Upper lobe of right lung (tissue), 1 donor: Measurements from ENCODE around the gene GRAMD1A. TPM values are rescaled to one million over a fixed set of nuclear protein-coding genes. Genes with fewer than 3 reads are reported as not detected.
"Not testable (repeated sequence)": the region's sequence is repeated elsewhere in the genome, so short reads cannot be mapped to it uniquely, and the experiment has no call there.

Experiments used
- ATAC-seq: fragments of 200-7000 bp; cut with Tn5 transposase; one replicate; pipeline ENCODE4 v1.9.1; 2020; ENCODE audit warnings: mild to moderate bottlenecking, moderate library complexity
- DNase-seq: peaks from one replicate; pipeline ENCODE4 v3.0.0-alpha.2; 2020
- H3K27ac ChIP-seq: fragments of 200-600 bp; one replicate; pipeline ENCODE4 v1.8.0; 2022
- H3K27me3 ChIP-seq: fragments of 200-600 bp; one replicate; pipeline ENCODE4 v1.8.0; 2022; ENCODE audit warnings: mild to moderate bottlenecking
- H3K36me3 ChIP-seq: fragments of 200-600 bp; one replicate; pipeline ENCODE4 v1.8.0; 2022
- H3K4me1 ChIP-seq: fragments of 200-600 bp; one replicate; pipeline ENCODE4 v1.8.0; 2022
- H3K4me3 ChIP-seq: fragments of 200-600 bp; one replicate; pipeline ENCODE4 v1.8.0; 2022; ENCODE audit warnings: mild to moderate bottlenecking
- H3K9me3 ChIP-seq: fragments of 200-600 bp; one replicate; pipeline ENCODE4 v1.8.0; 2022
- CTCF ChIP-seq: fragments of 200-600 bp; IDR thresholded peaks from one replicate; pipeline ENCODE4 v1.8.0; 2022; ENCODE audit warnings: antibody characterized with exemption
- intact Hi-C: fragments of 100-400 bp; cut with DNase I; formaldehyde crosslinking; loops from one replicate; pipeline ENCODE4 v1.11.0; 2022
- total RNA-seq: library from RNA; stranded (reverse); fragmentation: NEBNext Ultra II Directional; extraction: Animal tissue kit (Norgen Biotek cat#: 25700); gene quantifications from one replicate; pipeline ENCODE4 v1.2.1, GENCODE V29; 2021
- donor health status: DM: no; HTN: yes; CAD: no; lungs with severe emphysema.

GRAMD1A gene
- total RNA-seq, 1 donor from 2014 or later = 107 TPM

- H3K4me1 ChIP-seq = peaks cover 67% of the 10 kb centered on the region
- H3K36me3 ChIP-seq = peaks cover 10% of the 10 kb centered on the region
- no peaks in the 10 kb centered on the region for H3K9me3 ChIP-seq
- H3K27me3 ChIP-seq = no peaks in the 10 kb centered on the region
- intact Hi-C loops = no loop called here
- DNase-seq (no peak), ATAC-seq (no peak)
- H3K4me3 ChIP-seq = peak overlapping the region; percentile 87
- H3K27ac ChIP-seq = peak overlapping the region; percentile 99
- TF ChIP-seq CTCF = no peak
Observed at GRCh38 chr19:35002037-35002535, 2.0 kb downstream of the GRAMD1A start.

GRCh38 chr19:35004517-35005255 lies 4.6 kb downstream of the GRAMD1A start:
- no peak for DNase-seq
- H3K36me3 ChIP-seq = peaks cover 18% of the 10 kb centered on the region
- no peak for TF ChIP-seq CTCF
- H3K9me3 ChIP-seq = no peaks in the 10 kb centered on the region
- intact Hi-C loops = no loop called here
- no peaks in the 10 kb centered on the region for H3K27me3 ChIP-seq
- peak overlapping the region; percentile 85 for H3K27ac ChIP-seq
- H3K4me3 ChIP-seq = no peak overlapping the region
- no peak for ATAC-seq
- H3K4me1 ChIP-seq = peaks cover 67% of the 10 kb centered on the region

GRCh38 chr19:35005256-35005977 lies 5.3 kb downstream of the GRAMD1A start:
- Histone ChIP-seq H3K27ac (peak overlapping the region; percentile 85), H3K4me3 (no peak overlapping the region), H3K4me1 (peaks cover 66% of the 10 kb centered on the region), H3K27me3 (no peaks in the 10 kb centered on the region), H3K9me3 (no peaks in the 10 kb centered on the region), H3K36me3 (peaks cover 25% of the 10 kb centered on the region)
- ATAC-seq = no peak
- intact Hi-C loops = no loop called here
- TF ChIP-seq CTCF = no peak
- DNase-seq = no peak

GRCh38 chr19:35006007-35006341 lies 5.9 kb downstream of the GRAMD1A start:
- H3K27me3 ChIP-seq, intact Hi-C loops, ATAC-seq, H3K9me3 ChIP-seq, DNase-seq, H3K4me3 ChIP-seq: not testable (repeated sequence)
- Histone ChIP-seq H3K27ac (peak overlapping the region; percentile 85), H3K36me3 (peaks cover 30% of the 10 kb centered on the region), H3K4me1 (peaks cover 69% of the 10 kb centered on the region)

- intact Hi-C loops = no loop called here
- Histone ChIP-seq H3K9me3 (no peaks in the 10 kb centered on the region), H3K36me3 (peaks cover 34% of the 10 kb centered on the region), H3K27me3 (no peaks in the 10 kb centered on the region), H3K4me1 (peaks cover 69% of the 10 kb centered on the region), H3K4me3 (no peak overlapping the region), H3K27ac (peak overlapping the region; percentile 85)
- peak; percentile 85 for ATAC-seq
- DNase-seq = no peak
- no peak for TF ChIP-seq CTCF
Observed at GRCh38 chr19:35006342-35006998, 6.3 kb downstream of the GRAMD1A start.

- intact Hi-C loops = no loop called here
- H3K9me3 ChIP-seq = no peaks in the 10 kb centered on the region
- peak overlapping the region; percentile 85 for H3K27ac ChIP-seq
- peaks cover 68% of the 10 kb centered on the region for H3K4me1 ChIP-seq
- no peaks in the 10 kb centered on the region for H3K27me3 ChIP-seq
- H3K36me3 ChIP-seq = peaks cover 39% of the 10 kb centered on the region
- no peak for TF ChIP-seq CTCF
- no peak overlapping the region for H3K4me3 ChIP-seq
- ATAC-seq = no peak
- no peak for DNase-seq
Observed at GRCh38 chr19:35006999-35007365, 6.9 kb downstream of the GRAMD1A start.

GRCh38 chr19:35007427-35007826 lies 7.3 kb downstream of the GRAMD1A start:
- peak overlapping the region; percentile 85 for H3K27ac ChIP-seq
- H3K27me3 ChIP-seq, H3K9me3 ChIP-seq, DNase-seq, ATAC-seq, H3K4me3 ChIP-seq, intact Hi-C loops: not testable (repeated sequence)
- peaks cover 72% of the 10 kb centered on the region for H3K4me1 ChIP-seq
- H3K36me3 ChIP-seq = peaks cover 44% of the 10 kb centered on the region
